ENCODE results near the gene TWIST2.
A peak's percentile ranks its signal among the peaks of the same experiment; 100 is the strongest.

Gene TWIST2

DNA sequence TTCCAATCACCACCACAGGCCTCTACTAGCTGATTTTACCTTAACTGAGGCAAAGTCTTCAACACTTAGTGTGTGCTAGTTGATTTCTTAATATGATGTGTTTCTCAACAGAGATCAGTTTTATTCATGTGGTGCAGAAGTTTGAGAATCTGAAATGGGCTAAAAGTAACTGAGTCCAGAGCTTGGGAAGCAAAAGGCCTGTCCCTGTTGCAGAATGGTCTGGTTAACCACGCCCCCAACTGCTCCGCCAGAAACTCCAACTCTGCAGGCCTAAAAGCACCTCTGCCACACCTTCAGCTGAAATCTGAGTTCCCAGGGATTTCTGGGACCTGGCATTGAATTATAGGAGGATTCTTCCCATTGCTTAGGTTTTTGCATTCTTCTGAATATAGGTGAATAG lies 44.9 kb downstream of the TWIST2 start:
- intact Hi-C loops (cut with DNase I; ENCODE audit: low total_unique reads): no loop called here
- no peak overlapping the region for H3K27ac ChIP-seq
- peaks cover 0 to 28% (median 18%) of the 10 kb centered on the region in 4 donors for H3K4me1 ChIP-seq
- no peak overlapping the region for H3K4me3 ChIP-seq
- DNase-seq: no peak
- no peaks in the 10 kb centered on the region for H3K9me3 ChIP-seq
- no peaks in the 10 kb centered on the region for H3K27me3 ChIP-seq
- TF ChIP-seq, protein P1, sequence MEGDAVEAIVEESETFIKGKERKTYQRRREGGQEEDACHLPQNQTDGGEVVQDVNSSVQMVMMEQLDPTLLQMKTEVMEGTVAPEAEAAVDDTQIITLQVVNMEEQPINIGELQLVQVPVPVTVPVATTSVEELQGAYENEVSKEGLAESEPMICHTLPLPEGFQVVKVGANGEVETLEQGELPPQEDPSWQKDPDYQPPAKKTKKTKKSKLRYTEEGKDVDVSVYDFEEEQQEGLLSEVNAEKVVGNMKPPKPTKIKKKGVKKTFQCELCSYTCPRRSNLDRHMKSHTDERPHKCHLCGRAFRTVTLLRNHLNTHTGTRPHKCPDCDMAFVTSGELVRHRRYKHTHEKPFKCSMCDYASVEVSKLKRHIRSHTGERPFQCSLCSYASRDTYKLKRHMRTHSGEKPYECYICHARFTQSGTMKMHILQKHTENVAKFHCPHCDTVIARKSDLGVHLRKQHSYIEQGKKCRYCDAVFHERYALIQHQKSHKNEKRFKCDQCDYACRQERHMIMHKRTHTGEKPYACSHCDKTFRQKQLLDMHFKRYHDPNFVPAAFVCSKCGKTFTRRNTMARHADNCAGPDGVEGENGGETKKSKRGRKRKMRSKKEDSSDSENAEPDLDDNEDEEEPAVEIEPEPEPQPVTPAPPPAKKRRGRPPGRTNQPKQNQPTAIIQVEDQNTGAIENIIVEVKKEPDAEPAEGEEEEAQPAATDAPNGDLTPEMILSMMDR (IDR thresholded peaks at IDR 0.05): no peak
- H3K36me3 ChIP-seq: no peaks in the 10 kb centered on the region

DNA sequence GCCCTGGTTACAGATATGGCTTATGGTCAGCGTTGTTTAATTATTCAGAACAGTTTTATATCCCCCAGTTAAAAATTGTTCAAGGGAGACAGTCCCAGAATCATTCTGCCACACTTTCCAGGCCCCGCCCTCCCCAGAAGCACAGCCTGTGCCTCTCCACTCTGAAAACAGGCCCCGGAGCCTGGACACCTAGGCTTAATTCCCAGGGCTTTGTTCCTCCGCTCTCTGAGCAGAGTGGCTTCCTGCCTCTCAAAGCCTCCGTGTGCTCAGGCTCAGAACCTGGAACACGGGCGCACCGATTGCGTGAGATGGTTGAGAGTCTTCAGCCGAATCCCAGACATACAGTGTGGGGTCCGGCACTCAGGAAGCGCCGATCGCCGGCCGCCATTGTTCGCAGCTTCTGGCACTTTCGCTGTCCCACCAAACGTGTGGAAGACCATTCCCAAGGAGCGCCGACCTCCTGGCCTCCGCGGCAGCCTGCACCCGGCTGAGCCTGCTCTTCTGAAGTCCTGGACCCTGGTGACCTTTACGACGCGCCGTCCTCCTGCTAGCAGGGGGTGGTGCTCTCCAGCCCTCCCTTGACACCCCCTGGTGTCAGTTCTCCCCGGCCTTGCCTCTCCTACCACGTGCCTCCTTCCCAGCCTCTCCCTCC lies 45.6 kb downstream of the TWIST2 start:
- Histone ChIP-seq H3K36me3 (no peaks in the 10 kb centered on the region), H3K9me3 (no peaks in the 10 kb centered on the region), H3K27ac (no peak overlapping the region), H3K4me3 (no peak overlapping the region), H3K4me1 (peaks cover 0 to 28% (median 18%) of the 10 kb centered on the region in 4 donors), H3K27me3 (no peaks in the 10 kb centered on the region)
- intact Hi-C loops (cut with DNase I; ENCODE audit: low total_unique reads): no loop called here
- no peak for DNase-seq
- TF ChIP-seq, protein P1 (IDR thresholded peaks at IDR 0.05): no peak

DNA sequence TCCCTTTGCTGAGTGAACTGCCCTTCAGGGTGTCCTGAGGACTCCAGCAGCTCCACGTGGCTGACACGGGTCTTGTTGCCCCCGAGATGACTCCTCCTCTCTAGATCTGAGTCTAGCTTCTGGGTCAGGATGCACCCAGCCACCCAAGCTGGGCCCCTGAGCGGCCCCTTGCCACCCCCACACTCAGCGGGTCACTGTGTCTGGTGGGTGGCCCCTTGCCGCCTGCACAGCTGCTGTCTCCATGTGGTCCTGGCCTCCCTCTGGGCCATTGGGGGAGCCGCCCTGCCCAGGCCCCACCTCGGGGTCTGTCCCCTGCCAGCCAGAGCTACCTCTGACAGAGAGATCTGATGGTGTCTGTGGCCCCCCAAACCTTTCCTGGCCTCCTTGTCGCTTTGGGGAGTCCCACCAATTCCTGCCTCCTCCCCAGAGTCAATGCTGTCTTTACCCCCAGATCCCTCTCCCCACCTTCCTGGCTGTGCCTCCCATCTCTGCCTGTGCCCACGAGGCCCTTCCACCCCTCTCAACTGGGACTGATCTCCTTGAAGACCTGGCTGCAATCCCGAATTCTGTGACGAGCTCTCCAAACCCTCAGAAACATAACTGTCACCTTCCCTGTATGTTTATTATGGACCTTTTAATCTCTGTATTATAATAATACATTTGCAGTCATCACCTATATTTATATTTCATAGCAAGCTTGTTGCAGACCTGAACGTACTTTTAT lies 46.5 kb downstream of the TWIST2 start:
- H3K4me3 ChIP-seq: no peak overlapping the region
- no peak overlapping the region for H3K27ac ChIP-seq
- TF ChIP-seq, protein P1 (IDR thresholded peaks at IDR 0.05): no peak
- intact Hi-C loops (cut with DNase I; ENCODE audit: low total_unique reads): no loop called here
- no peaks in the 10 kb centered on the region for H3K9me3 ChIP-seq
- H3K36me3 ChIP-seq: no peaks in the 10 kb centered on the region
- no peaks in the 10 kb centered on the region for H3K27me3 ChIP-seq
- no peak for DNase-seq
- H3K4me1 ChIP-seq: peaks cover 0 to 28% (median 18%) of the 10 kb centered on the region in 4 donors

DNA sequence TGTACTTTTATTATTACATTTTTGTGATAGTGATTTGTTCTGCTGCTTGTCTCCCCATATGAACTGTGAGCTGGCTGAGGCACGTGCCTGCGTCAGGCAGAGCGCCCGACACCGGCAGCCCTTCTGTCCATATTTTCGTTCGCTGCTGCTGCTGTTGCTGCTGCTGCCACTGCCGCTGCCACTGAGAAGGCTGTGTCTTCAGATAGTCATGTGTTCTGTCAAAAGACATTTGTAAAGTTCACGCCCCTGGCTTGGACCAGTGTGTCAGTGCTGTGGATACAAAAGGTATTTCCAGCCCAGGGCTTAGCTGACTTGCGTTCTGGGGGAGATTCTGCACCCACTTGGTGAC lies 47.0 kb downstream of the TWIST2 start:
- Histone ChIP-seq H3K27ac (peak overlapping the region in 1 of 2 donors; percentile 65), H3K4me1 (peaks cover 0 to 28% (median 18%) of the 10 kb centered on the region in 4 donors), H3K9me3 (no peaks in the 10 kb centered on the region), H3K27me3 (no peaks in the 10 kb centered on the region), H3K36me3 (no peaks in the 10 kb centered on the region), H3K4me3 (no peak overlapping the region)
- no peak for DNase-seq
- intact Hi-C loops (cut with DNase I; ENCODE audit: low total_unique reads): no loop called here
- TF ChIP-seq, protein P1 (IDR thresholded peaks at IDR 0.05): no peak

DNA sequence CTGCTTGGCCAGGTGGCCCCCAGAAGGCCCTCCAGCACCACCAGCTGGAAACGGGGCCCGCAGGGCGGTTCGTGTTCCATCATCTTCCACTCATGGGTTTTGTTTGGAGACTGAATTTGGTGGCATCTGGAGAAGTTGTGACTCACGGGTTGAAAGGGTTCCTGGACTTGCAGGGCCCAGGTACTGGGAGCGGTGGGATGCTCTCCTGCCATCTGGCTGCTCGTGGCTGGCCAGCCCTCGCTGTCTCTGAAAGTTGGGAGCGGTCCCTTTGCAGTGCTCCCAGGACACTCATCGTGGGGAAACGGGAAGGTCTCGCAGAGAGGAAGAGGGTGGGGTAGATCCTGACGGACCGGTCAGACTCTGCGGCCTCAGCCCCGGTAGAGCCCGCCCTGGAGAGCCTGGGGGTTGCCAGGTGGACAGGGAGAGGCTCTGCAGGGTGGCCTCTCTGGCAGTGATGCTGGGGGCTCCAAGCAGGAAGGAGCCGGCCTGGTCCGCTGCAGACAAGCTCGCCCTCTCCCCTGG lies 47.5 kb downstream of the TWIST2 start:
- peak overlapping the region; percentile 50 to 65 for H3K27ac ChIP-seq
- DNase-seq: no peak

More for the DNA sequence above, 47.5 kb downstream of the TWIST2 start:
- TF ChIP-seq, protein P1 (IDR thresholded peaks at IDR 0.05): no peak
- Histone ChIP-seq H3K9me3 (no peaks in the 10 kb centered on the region), H3K36me3 (no peaks in the 10 kb centered on the region), H3K4me1 (peaks cover 0 to 28% (median 18%) of the 10 kb centered on the region in 4 donors), H3K27me3 (no peaks in the 10 kb centered on the region), H3K4me3 (peak overlapping the region in 1 of 2 donors; percentile 19)
- intact Hi-C loops (cut with DNase I; ENCODE audit: low total_unique reads): no loop called here
